Gastroesophageal sphincter (tissue), 3 donors: Measurements from ENCODE around the gene HSPB8.

Experiments used
- CTCF ChIP-seq, 4 experiments: fragments of 200-600 bp in 2 of 4; fragments of 450-650 bp in 2 of 4; sonication (generic) in 1 of 4; IDR thresholded peaks; one replicate each; pipeline ENCODE4 v1.5.1; 2017 to 2019; ENCODE audit warnings: antibody characterized with exemption in 4 of 4, mild to moderate bottlenecking in 2 of 4, moderate library complexity in 2 of 4
- EP300 ChIP-seq: sonication (generic); formaldehyde crosslinking; IDR thresholded peaks from one replicate; pipeline ENCODE4 v1.6.1; 2017; ENCODE audit warnings: antibody characterized with exemption, mild to moderate bottlenecking

GRCh38 chr12:119216084-119216483 lies 37.4 kb downstream of the HSPB8 start:
- TF ChIP-seq EP300, result no peak
- TF ChIP-seq CTCF (IDR thresholded peaks at IDR 0.05), result no peak
